K562 (cell line): ENCODE measurements around the gene ZKSCAN5. TPM values are rescaled to one million over a fixed set of nuclear protein-coding genes. Genes with fewer than 3 reads are reported as not detected.

Experiments
- BMI1 ChIP-seq: fragments of 150-350 bp; IDR thresholded peaks from 2 replicates; pipeline ENCODE4 v1.6.1; 2014; ENCODE audit warnings: low read length
- BRF2 ChIP-seq: IDR thresholded peaks from 3 replicates; pipeline ENCODE4 v1.6.1; 2011; ENCODE audit warnings: borderline replicate concordance, mild to moderate bottlenecking; ENCODE audit not compliant: insufficient read length, insufficient read depth
- CHD4 ChIP-seq: fragments of 200-600 bp; sonication (generic); IDR thresholded peaks from 3 replicates; pipeline ENCODE4 v1.6.1; 2012; ENCODE audit warnings: low read depth, mild to moderate bottlenecking, mixed read lengths, low read length, inconsistent platforms; ENCODE audit not compliant: insufficient read depth, insufficient replicate concordance, poor library complexity, severe bottlenecking
- DDX20 ChIP-seq: fragments of 450-650 bp; IDR thresholded peaks from 2 replicates; pipeline ENCODE4 v1.6.1; 2016; ENCODE audit warnings: missing genetic modification characterization, low read depth, mild to moderate bottlenecking, missing compliant biosample characterization, moderate library complexity
- ELK3 ChIP-seq: fragments of 450-650 bp; formaldehyde crosslinking; IDR thresholded peaks from 2 replicates; pipeline ENCODE4 v1.4.0; 2020; ENCODE audit warnings: mild to moderate bottlenecking
- KAT8 ChIP-seq: fragments of 450-650 bp; IDR thresholded peaks from 2 replicates; pipeline ENCODE4 v1.6.1; 2016; ENCODE audit warnings: low read depth, mild to moderate bottlenecking
- L3MBTL2 ChIP-seq: fragments of 450-650 bp; IDR thresholded peaks from 2 replicates; pipeline ENCODE4 v1.6.1; 2016; ENCODE audit warnings: mild to moderate bottlenecking, moderate library complexity
- MAX ChIP-seq: sonication (generic); formaldehyde crosslinking; IDR thresholded peaks from 2 replicates; pipeline ENCODE4 v1.9.0; 2022; ENCODE audit warnings: mild to moderate bottlenecking, missing genetic modification reagents
- MEF2A ChIP-seq: IDR thresholded peaks from 2 replicates; pipeline ENCODE4 v1.6.1; 2011; ENCODE audit warnings: low read depth, mild to moderate bottlenecking, low read length, moderate library complexity; ENCODE audit not compliant: control insufficient read depth
- NBN ChIP-seq: fragments of 450-650 bp; IDR thresholded peaks from 2 replicates; pipeline ENCODE4 v1.6.1; 2016; ENCODE audit warnings: low read depth, mild to moderate bottlenecking
- SP2 ChIP-seq: IDR thresholded peaks from 2 replicates; pipeline ENCODE4 v1.6.1; 2011; ENCODE audit warnings: mild to moderate bottlenecking, low read depth, low read length, moderate library complexity; ENCODE audit not compliant: poor library complexity, severe bottlenecking; ENCODE audit errors: extremely low read depth
- TAF7 ChIP-seq: fragments of 450-650 bp; IDR thresholded peaks from 2 replicates; pipeline ENCODE4 v1.6.1; 2016; ENCODE audit warnings: missing genetic modification characterization, missing compliant biosample characterization
- TCFL5 ChIP-seq: fragments of 250-450 bp; sonication (Bioruptor Pico); conservative IDR thresholded peaks from 2 replicates; pipeline ENCODE4 v1.6.1; 2021; ENCODE audit warnings: mild to moderate bottlenecking, moderate library complexity, matching md5 sums
- XRCC5 ChIP-seq: fragments of 200-400 bp; formaldehyde crosslinking; IDR thresholded peaks from 2 replicates; pipeline ENCODE4 v1.6.1; 2017; ENCODE audit warnings: low read depth, mild to moderate bottlenecking, low read length
- ZEB2 ChIP-seq: fragments of 450-650 bp; IDR thresholded peaks from 2 replicates; pipeline ENCODE4 v1.6.1; 2016
- ZKSCAN8 ChIP-seq: fragments of 200-800 bp; sonication (Bioruptor generic); IDR thresholded peaks from 2 replicates; pipeline ENCODE4 v1.6.1; 2016; ENCODE audit warnings: missing genetic modification characterization, missing compliant biosample characterization
- ZNF274 ChIP-seq: IDR thresholded peaks from 2 replicates; pipeline ENCODE4 v1.6.1; 2011; ENCODE audit warnings: low read depth, mild to moderate bottlenecking, low read length, moderate library complexity, borderline replicate concordance
- ZNF395 ChIP-seq: fragments of 200-800 bp; sonication (Bioruptor generic); IDR thresholded peaks from 2 replicates; pipeline ENCODE4 v1.6.1; 2017; ENCODE audit warnings: missing genetic modification characterization, missing compliant biosample characterization
- ZNF57 ChIP-seq: fragments of 450-650 bp; formaldehyde crosslinking; IDR thresholded peaks from 2 replicates; pipeline ENCODE4 v1.4.0; 2020; ENCODE audit warnings: mild to moderate bottlenecking, moderate library complexity
- ZNF77 ChIP-seq: fragments of 250-450 bp; sonication (Bioruptor Pico); IDR thresholded peaks from 2 replicates; pipeline ENCODE4 v1.5.0; 2020
- polyA plus RNA-seq, 8 experiments: library from polyadenylated mRNA; depleted of rRNA in 4 of 8; stranded (reverse) in 5 of 8; unstranded in 3 of 8; fragments of >200 nt; fragmentation: Nextera tagmentation in 2 of 8; fragmentation: Illumina TruSeq in 1 of 8; extraction: Ambion mirVana in 2 of 8; extraction: Trizol in 1 of 8; gene quantifications; 2 replicates each; pipeline versions ENCODE4 v1.2.1 to v1.2.3, GENCODE V29; 2011 to 2014; ENCODE audit warnings: inconsistent platforms in 1 of 8, missing spikeins in 1 of 8
- total RNA-seq, 7 experiments: library from RNA; depleted of rRNA in 6 of 7; stranded (reverse); fragments of >200 nt in 6 of 7; fragmentation: Illumina TruSeq in 2 of 7; extraction: Trizol in 2 of 7; gene quantifications; 2 replicates each; pipeline versions ENCODE4 v1.2.1 to v1.2.3, GENCODE V29; 2011 to 2021; ENCODE audit warnings: low replicate concordance in 1 of 7

The ZKSCAN5 gene
- total and polyA plus RNA-seq, 9 of the 15 experiments (the other 6 are each of a cell fraction or from before 2014, with no cell fraction given), result 4.2 to 19.0 (median 15.0) TPM

GRCh38 chr7:99472561-99473314, 31.7 kb upstream of the ZKSCAN5 start, which contains the start of gene ZNF789 (continued):
- no peak for TF ChIP-seq KAT8
- no peak for TF ChIP-seq BRF2
- TF ChIP-seq BMI1, result no peak
- TF ChIP-seq TAF7 (tag), result peak; percentile 69
- TF ChIP-seq ZNF77 (CRISPR knock-in tag), result no peak
- TF ChIP-seq ZNF395, result no peak
- no peak for TF ChIP-seq TCFL5 (CRISPR knock-in tag)
- TF ChIP-seq XRCC5, result no peak; the same call in 1 of the 2 replicates
- no peak for TF ChIP-seq CHD4
- peak; percentile 96 for TF ChIP-seq SP2
- TF ChIP-seq ZNF274, result no peak
- no peak for TF ChIP-seq NBN
- TF ChIP-seq ZNF57 (CRISPR knock-in tag), result no peak
- peak; percentile 74 for TF ChIP-seq L3MBTL2
- TF ChIP-seq MEF2A, result no peak
- no peak for TF ChIP-seq ZEB2
- TF ChIP-seq MAX, result peak; percentile 56; the same call in 1 of the 2 replicates
- TF ChIP-seq ZKSCAN8, result no peak
- TF ChIP-seq DDX20, result no peak
- TF ChIP-seq ELK3 (CRISPR knock-in tag), result no peak
